Ectodermal cell (in vitro differentiated cells): ENCODE measurements around the gene STX1A.
"Not testable (repeated sequence)": the region's sequence is repeated elsewhere in the genome, so short reads cannot be mapped to it uniquely, and the experiment has no call there.

Experiments
- H3K27ac ChIP-seq: 2 replicates; pipeline ENCODE4 v1.7.0; 2013; ENCODE audit warnings: mild to moderate bottlenecking, low read depth, low read length; ENCODE audit not compliant: insufficient read depth, poor library complexity, severe bottlenecking
- H3K27me3 ChIP-seq: 2 replicates; pipeline ENCODE4 v1.7.0; 2013; ENCODE audit warnings: mild to moderate bottlenecking, low read length; ENCODE audit not compliant: insufficient read depth, control insufficient read depth, poor library complexity, severe bottlenecking
- H3K36me3 ChIP-seq: one replicate; pipeline ENCODE4 v1.7.0; 2013; ENCODE audit warnings: low read length; ENCODE audit not compliant: control insufficient read depth, insufficient read depth
- H3K4me1 ChIP-seq: one replicate; pipeline ENCODE4 v1.7.0; 2013; ENCODE audit warnings: low read length; ENCODE audit not compliant: control insufficient read depth, insufficient read depth
- H3K4me3 ChIP-seq: 2 replicates; pipeline ENCODE4 v1.7.0; 2013; ENCODE audit warnings: low read depth, low read length, control low read depth; ENCODE audit not compliant: insufficient read depth
- H3K9me3 ChIP-seq: 2 replicates; pipeline ENCODE4 v1.7.0; 2013; ENCODE audit warnings: mild to moderate bottlenecking, low read length, moderate library complexity; ENCODE audit not compliant: control insufficient read depth
- WGBS, 2 experiments: methylation state at CpG; one replicate each; pipeline ENCODE4 v1.1.7; 2013; ENCODE audit warnings: missing lambda C conversion rate in 2 of 2; 5-methylcytosine and 5-hydroxymethylcytosine counted together

The STX1A gene

DNA sequence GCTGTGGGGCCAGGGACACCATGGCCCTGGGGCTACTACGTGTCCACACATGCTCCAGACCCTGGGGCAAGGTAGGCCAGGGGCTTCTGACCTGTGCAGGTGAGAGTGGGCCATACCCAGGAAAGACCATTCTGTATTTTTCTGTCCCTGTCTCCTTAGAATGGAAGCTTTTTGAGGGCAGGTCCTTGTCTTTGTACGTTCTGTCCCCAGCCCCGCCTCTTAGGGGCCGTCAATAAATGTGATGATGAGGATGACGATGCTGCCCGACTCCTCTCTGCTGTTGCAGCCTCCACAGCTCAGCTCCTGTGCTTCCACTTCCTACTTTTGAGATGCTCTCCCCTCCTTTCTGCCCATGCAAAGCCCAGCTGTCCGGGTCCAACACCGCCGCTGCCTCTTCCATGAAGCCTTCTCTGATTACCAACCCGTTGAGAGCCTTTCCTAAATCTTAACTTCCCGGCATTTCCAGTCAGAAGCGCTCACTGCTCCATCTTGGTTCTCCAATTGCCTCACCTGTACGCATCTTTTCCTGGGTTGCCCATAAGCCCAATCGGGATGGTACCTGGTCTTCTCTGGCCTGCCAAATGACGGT is 47.5 kb downstream of the STX1A start:
- Histone ChIP-seq H3K9me3 (no peaks in the 10 kb centered on the region), H3K36me3 (no peaks in the 10 kb centered on the region), H3K27me3 (no peaks in the 10 kb centered on the region), H3K27ac (no peak overlapping the region), H3K4me1 (peaks cover 11% of the 10 kb centered on the region), H3K4me3 (no peak overlapping the region)
- WGBS, 2 experiments = 95% methylated on average over 15 of the region's 15 CpGs

DNA sequence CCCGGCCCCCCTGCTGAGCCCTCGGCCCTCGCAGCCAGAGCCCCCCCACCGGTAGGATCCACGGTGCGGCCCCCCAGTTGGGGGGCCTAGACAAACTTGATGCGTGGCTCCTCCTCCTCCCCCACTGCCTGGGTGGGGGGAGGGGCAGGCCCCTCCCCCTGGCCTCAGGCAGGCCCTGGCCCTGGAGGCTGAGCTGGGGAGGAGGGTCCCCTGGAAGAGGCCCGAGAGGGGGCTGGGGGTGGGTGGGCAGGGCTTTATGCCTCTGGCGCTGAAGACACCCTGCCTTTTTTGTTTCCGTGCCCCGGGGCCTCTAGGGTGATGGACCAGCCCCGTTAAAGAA is 48.2 kb downstream of the STX1A start:
- 39 to 54% methylated on average over 6 to 12 of the region's 12 CpGs for WGBS, 2 experiments
- H3K36me3 ChIP-seq = no peaks in the 10 kb centered on the region

DNA sequence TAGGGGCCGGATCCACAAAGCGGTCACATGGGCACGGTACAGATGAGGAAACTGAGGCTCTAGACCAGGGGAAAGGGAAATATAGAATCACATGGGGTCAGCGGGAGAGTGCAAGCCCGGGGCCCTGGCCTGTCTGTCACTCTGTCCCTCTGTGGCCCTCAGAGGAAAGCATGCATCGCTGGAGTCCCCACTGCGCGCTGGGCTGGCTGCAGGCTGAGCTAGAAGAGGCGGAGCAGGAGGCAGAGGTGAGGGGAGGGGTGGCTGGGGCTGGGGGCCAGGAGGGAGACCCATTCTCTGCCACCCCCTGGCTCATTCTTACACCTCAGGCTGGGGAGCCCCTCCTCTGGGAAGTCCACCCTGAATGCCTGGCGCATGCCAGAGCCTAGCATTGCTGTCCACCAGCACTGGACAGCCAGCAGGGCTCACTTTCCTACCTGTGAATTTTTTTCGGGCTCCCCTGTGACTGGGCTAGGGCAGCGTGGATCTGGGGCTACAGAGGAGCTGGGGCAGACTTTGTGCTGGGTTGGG is 49.5 kb downstream of the STX1A start:
- H3K9me3 ChIP-seq = no peaks in the 10 kb centered on the region
- H3K4me1 ChIP-seq = peaks cover 11% of the 10 kb centered on the region
- no peaks in the 10 kb centered on the region for H3K36me3 ChIP-seq
- 78 to 80% methylated on average over 12 of the region's 12 CpGs for WGBS, 2 experiments
- no peak overlapping the region for H3K4me3 ChIP-seq
- H3K27ac ChIP-seq = no peak overlapping the region
- H3K27me3 ChIP-seq = no peaks in the 10 kb centered on the region

More for the DNA sequence above, 48.2 kb downstream of the STX1A start:
- no peak overlapping the region for H3K4me3 ChIP-seq
- H3K9me3 ChIP-seq = no peaks in the 10 kb centered on the region
- no peak overlapping the region for H3K27ac ChIP-seq
- peaks cover 11% of the 10 kb centered on the region for H3K4me1 ChIP-seq
- no peaks in the 10 kb centered on the region for H3K27me3 ChIP-seq

DNA sequence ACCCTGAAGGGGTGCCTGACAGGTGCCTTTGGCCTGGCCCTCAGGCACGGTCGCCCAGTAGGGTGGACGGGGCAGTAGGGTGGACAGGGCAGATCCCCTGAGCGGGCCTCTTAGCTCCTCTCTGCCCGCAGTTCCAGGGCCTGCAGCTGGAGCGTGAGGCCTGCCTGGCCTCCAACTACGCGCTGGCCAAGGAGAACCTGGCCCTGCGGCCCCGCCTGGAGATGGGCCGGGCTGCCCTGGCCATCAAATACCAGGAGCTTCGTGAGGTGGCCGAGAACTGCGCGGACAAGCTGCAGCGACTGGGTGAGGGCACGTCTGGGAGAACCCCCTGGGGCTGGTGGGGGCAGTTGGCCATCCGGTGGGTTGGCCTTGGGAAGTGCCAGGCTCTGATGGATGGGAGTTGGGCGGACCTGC is 50.2 kb downstream of the STX1A start:
- 78% methylated on average over 19 of the region's 19 CpGs for WGBS, 2 experiments

DNA sequence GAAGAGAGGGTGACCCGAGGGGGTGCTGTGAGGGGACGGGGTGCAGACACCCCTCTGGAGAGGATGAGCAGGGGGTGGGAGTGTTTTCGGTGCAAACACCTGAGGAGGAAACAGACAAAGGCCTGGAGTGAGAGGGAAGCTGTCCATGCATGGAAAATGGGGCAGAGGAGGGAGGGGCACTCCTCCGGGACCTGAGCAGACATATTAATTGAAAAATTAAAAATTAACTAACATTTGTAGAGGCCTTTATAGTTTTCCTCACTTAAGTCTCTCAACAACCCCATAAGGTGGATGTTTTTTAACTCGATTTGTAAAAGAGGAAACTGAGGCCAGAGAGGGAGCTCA is 50.6 kb downstream of the STX1A start:
- whole genome bisulfite sequencing, 2 experiments = 63 to 66% methylated on average over 4 to 5 of the region's 5 CpGs
- H3K27ac ChIP-seq = no peak overlapping the region

More for the DNA sequence above, 50.2 kb downstream of the STX1A start:
- Histone ChIP-seq H3K36me3 (no peaks in the 10 kb centered on the region), H3K4me1 (peaks cover 11% of the 10 kb centered on the region), H3K9me3 (no peaks in the 10 kb centered on the region), H3K27ac (no peak overlapping the region), H3K4me3 (peak overlapping the region; percentile 47), H3K27me3 (no peaks in the 10 kb centered on the region)

DNA sequence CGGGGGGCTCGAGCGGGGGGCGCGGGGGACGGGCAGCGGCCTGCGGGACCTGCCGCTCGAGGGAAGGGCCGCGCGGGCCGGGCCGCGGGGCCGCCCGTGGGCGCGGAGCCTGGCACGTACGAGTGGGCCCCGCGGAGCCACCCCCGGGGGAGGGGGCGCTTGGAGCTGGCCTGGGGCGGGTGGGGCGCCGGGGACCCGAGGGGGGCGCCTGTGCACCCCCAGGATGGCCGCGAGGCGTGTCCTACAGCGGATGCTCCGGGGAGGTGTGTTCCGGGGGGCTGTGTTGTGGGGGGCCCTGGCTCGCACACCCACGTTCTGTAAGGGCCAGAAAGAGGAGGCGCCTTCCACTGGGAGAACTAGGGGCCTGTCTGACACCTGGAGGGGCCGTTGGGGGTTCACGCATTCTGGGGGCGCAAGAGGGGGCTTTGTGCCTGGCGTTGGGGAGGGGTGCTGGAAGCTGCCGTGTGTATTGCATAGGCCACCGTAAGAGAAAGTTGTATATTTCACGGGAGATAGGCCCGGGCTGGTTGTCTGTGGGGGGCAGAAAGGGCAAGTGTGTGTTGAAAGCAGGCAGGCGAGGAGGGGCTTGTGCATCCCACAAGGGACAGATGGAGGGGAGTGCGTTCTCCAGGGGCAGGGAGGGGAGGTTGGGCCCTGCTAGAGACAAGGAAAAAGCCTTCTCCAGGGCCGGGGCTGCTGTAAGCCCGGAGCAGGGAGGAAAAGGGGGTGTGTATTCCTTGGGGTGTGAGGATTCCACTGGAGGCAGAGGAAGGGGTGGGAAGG is 51.2 kb downstream of the STX1A start:
- 8 to 9% methylated on average over 52 of the region's 52 CpGs for WGBS, 2 experiments
- H3K4me3 ChIP-seq = peak overlapping the region; percentile 47
- no peaks in the 10 kb centered on the region for H3K9me3 ChIP-seq
- no peaks in the 10 kb centered on the region for H3K27me3 ChIP-seq
- H3K27ac ChIP-seq = no peak overlapping the region
- peaks cover 11% of the 10 kb centered on the region for H3K4me1 ChIP-seq
- H3K36me3 ChIP-seq = no peaks in the 10 kb centered on the region

More for the DNA sequence above, 50.6 kb downstream of the STX1A start:
- Histone ChIP-seq H3K4me3 (peak overlapping the region; percentile 47), H3K4me1 (peaks cover 11% of the 10 kb centered on the region), H3K9me3 (no peaks in the 10 kb centered on the region), H3K36me3 (no peaks in the 10 kb centered on the region), H3K27me3 (no peaks in the 10 kb centered on the region)

DNA sequence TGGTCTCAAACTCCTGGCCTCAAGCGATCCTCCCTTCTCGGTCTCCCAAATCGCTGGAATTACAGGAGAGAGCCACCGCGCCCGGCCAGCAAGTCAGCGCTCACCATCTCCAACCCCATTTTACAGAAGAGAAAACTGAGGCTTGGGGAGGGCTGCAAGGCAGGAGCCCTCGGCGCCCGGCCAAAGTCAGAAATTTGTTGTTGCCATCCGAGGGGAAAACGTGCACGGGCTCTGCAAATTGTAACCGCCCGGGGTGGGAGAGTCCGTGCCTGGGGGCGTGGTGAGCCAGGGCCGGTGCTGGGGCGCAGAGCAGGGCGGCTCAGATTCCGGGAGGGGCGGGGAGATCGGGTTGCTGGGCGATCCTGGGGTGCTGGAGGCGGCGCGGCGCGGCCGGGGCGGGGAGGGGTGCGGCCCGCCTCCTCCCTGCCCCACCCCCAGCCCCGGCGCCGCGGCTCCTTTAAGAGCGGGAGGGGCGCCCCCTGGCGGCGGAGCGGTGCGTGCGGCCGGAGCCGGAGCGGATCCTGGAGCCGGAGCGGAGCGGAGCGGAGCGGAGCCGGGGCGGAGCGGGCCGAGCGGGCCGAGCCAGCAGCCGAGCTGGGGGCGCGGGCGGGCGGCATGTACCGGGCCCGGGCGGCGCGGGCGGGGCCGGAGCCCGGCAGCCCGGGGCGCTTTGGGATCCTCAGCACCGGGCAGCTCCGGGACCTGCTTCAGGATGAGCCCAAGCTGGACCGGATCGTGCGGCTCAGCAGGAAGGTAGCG is 51.9 kb downstream of the STX1A start, which contains the start of gene VPS37D:
Gene VPS37D (plus strand): TSS at position 488 of the 759 bp plus-strand sequence. CDS start 128 bp downstream, at position 616.
- no peaks in the 10 kb centered on the region for H3K27me3 ChIP-seq
- 4 to 5% methylated on average over 79 of the region's 79 CpGs for WGBS, 2 experiments
- H3K27ac ChIP-seq = no peak within 1 kb of the TSS
- no peaks in the 10 kb centered on the region for H3K36me3 ChIP-seq
- H3K4me1 ChIP-seq = peaks cover 11% of the 10 kb centered on the region
- H3K4me3 ChIP-seq = peak within 1 kb of the TSS; percentile 47
- no peaks in the 10 kb centered on the region for H3K9me3 ChIP-seq

DNA sequence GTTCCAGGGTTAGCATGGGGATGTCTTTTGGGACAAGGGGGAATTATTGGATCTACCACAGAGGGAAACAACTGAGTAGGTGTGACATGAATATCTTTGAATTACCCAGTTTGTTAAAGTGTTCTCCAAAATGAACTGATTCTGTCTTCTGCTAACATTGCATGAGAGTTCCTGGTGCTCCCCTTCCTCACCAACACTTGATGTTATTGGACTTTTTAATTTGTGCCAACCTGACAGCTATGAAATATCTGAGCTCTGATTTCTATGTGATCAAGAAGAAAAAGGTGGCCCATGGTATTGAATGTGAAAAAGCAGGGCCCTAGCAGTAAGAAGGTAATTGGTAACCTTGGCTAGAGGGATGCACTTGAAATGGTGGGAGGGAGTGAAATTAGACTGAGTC is 56.4 kb downstream of the STX1A start:
- H3K36me3 ChIP-seq = no peaks in the 10 kb centered on the region
- no peak overlapping the region for H3K27ac ChIP-seq
- H3K4me1 ChIP-seq = no peaks in the 10 kb centered on the region
- no peaks in the 10 kb centered on the region for H3K9me3 ChIP-seq
- no peak overlapping the region for H3K4me3 ChIP-seq
- H3K27me3 ChIP-seq = no peaks in the 10 kb centered on the region

DNA sequence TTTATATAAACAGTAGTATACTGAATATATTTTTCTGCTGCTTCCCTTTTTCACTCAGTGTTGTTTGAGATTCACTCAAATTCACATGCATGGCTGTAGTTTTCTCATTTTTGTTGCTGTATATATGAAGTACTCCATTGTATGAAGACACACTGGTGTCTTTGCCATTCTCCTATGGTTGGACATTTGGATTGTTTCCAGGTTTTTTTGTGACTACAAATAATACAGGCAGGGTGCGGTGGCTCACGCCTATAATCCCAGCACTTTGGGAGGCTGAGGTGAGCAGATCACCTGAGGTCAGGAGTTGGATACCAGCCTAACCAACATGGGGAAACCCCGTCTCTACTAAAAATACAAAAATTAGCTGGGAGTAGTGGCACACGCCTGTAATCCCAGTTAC is 58.9 kb downstream of the STX1A start:
- H3K27ac ChIP-seq, H3K27me3 ChIP-seq, H3K9me3 ChIP-seq, H3K4me3 ChIP-seq, H3K4me1 ChIP-seq, H3K36me3 ChIP-seq: not testable (repeated sequence)
- 77 to 90% methylated on average over 4 of the region's 4 CpGs for WGBS, 2 experiments

DNA sequence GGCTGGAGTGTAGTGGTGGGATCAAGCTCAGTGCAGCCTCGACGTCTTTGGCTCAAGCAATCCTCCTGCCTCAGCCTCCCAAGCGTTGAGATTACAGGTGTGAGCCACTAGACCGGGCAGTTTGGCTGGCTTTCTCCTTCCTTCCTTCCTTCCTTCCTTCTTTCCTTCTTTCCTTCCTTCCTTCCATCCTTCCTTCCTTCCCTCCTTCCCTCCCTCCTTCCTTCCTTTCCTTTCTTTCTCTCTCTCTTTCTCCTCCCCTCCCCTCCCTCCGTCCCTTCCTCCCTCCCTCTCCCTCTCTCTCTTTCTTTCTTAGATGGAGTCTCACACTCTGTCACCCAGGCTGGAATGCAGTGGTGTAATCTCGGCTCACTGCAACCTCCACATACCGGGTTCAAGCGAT is 59.5 kb downstream of the STX1A start:
- WGBS, 2 experiments = 66 to 74% methylated on average over 8 of the region's 8 CpGs
- H3K27ac ChIP-seq = no peak overlapping the region
- no peaks in the 10 kb centered on the region for H3K36me3 ChIP-seq
- no peak overlapping the region for H3K4me3 ChIP-seq
- no peaks in the 10 kb centered on the region for H3K9me3 ChIP-seq
- no peaks in the 10 kb centered on the region for H3K4me1 ChIP-seq
- no peaks in the 10 kb centered on the region for H3K27me3 ChIP-seq
